ENCODE data around the gene PPBP. TPM values are rescaled to one million over a fixed set of nuclear protein-coding genes. Genes with fewer than 3 reads are reported as not detected.

Gene PPBP, protein sequence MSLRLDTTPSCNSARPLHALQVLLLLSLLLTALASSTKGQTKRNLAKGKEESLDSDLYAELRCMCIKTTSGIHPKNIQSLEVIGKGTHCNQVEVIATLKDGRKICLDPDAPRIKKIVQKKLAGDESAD
- 1 to 10 TPM in 1 of 4 donors, not detected in 3; 1.9 TPM for total RNA-seq

DNA sequence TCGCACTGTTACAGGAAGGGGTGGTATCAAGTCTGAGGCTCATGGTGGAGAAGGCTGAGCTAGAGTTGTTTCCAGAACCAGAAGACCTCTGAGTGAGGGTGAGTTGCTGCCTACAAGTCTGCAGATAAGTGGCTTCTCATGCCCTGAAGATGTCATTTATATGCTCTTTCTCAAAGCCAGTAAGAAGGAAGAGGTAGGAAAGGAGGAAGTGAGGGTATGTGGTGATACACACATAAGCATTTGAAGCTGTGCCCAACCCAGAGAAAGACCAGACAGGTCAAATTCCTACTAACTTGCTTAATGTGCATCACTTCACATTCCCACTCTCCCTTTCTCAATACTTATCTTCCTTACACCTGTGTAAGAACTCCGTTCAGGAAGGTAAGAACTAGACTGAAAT lies at the start of gene PPBP:
Gene PPBP, minus strand, starts transcription at position 130 of the 400 bp plus-strand sequence. Its CDS starts 87 bp downstream, at position 43.
- TF ChIP-seq, protein P1, sequence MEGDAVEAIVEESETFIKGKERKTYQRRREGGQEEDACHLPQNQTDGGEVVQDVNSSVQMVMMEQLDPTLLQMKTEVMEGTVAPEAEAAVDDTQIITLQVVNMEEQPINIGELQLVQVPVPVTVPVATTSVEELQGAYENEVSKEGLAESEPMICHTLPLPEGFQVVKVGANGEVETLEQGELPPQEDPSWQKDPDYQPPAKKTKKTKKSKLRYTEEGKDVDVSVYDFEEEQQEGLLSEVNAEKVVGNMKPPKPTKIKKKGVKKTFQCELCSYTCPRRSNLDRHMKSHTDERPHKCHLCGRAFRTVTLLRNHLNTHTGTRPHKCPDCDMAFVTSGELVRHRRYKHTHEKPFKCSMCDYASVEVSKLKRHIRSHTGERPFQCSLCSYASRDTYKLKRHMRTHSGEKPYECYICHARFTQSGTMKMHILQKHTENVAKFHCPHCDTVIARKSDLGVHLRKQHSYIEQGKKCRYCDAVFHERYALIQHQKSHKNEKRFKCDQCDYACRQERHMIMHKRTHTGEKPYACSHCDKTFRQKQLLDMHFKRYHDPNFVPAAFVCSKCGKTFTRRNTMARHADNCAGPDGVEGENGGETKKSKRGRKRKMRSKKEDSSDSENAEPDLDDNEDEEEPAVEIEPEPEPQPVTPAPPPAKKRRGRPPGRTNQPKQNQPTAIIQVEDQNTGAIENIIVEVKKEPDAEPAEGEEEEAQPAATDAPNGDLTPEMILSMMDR (IDR thresholded peaks at IDR 0.05), result no peak
- no peak for TF ChIP-seq POLR2A (IDR thresholded peaks at IDR 0.05)
- 57 to 64% methylated on average over 2 of the region's 2 CpGs for WGBS, 2 donors

DNA sequence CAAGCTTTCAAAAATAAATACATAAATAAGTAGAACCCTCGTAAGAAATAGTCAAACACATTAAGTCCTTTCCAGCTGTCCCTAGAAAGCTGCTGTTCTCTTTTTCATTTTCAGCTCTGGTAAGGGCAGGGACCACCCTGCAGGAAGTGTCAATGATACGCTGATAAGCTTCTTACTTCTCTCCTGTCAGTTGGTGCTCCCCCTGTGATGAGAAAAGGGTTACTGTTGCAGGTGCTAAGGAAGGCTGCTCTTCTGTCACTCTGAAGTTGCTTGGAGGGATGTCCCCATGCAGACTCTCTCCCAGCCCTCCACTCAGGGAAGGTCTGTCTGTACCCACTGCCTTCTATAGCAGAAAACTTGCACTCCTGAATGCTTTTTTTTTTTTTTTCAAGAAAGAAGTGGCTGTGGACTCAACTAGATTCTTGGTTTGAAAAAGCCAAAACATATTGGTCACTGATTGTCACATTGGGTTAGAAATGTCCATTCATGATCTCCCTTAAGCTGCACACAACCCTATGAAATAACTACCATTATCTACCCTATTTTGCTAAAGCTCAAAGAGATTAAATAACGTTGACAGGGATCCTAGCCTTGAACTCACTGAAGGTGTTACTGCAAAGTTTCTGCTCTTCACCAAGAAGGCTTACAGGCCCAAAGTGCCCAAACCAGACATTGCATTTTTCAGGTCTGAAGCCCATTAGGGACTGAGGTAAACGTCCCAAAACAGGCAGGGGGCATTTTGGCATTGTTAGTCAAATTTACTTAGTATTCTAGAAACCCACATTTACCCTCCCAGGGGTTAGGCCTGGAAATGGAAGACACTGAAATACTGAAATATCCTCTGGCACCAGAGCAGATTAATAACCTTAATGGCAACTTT lies 49.3 kb upstream of the PPBP start:
- 52 to 59% methylated on average over 4 of the region's 4 CpGs for WGBS, 2 donors
- H3K4me3 ChIP-seq (ENCODE audit: low read depth, poor library complexity, severe bottlenecking), result no peak overlapping the region
- TF ChIP-seq, protein P1 (IDR thresholded peaks at IDR 0.05), result no peak
- no peak for TF ChIP-seq POLR2A (IDR thresholded peaks at IDR 0.05)
- DNase-seq (ENCODE audit: low spot score in 2 of 2), result no peak
- intact Hi-C loops (cut with DNase I; ENCODE audit: low total_unique reads), result no loop called here

More for the DNA sequence above, at the start of gene PPBP:
- H3K4me3 ChIP-seq (ENCODE audit: low read depth, poor library complexity, severe bottlenecking), result no peak within 1 kb of the TSS
- no peak for DNase-seq (ENCODE audit: low spot score in 2 of 2)
- intact Hi-C loops (cut with DNase I; ENCODE audit: low total_unique reads), result no loop called here

DNA sequence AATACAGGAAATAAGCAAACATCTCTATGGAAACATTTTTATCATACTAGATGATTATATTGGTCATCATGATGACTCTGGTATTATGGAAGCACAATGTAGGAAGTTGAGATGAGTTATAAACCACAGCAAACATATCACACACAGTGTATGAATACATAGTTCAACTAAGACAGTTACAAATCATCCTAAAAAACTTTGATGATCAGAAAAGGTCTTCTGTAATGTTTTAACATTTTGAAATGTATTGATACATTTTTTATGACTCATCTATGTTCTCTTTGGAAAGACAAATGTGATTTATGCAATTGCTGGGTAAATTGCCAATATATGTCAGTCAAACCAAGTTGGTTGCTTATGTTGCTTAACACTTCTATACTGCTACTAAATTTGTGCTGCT lies 45.7 kb upstream of the PPBP start:
- no peak overlapping the region for H3K4me3 ChIP-seq (ENCODE audit: low read depth, poor library complexity, severe bottlenecking)
- TF ChIP-seq, protein P1 (IDR thresholded peaks at IDR 0.05), result no peak
- TF ChIP-seq POLR2A (IDR thresholded peaks at IDR 0.05), result no peak
- intact Hi-C loops (cut with DNase I; ENCODE audit: low total_unique reads), result no loop called here
- DNase-seq (ENCODE audit: low spot score in 2 of 2), result no peak

DNA sequence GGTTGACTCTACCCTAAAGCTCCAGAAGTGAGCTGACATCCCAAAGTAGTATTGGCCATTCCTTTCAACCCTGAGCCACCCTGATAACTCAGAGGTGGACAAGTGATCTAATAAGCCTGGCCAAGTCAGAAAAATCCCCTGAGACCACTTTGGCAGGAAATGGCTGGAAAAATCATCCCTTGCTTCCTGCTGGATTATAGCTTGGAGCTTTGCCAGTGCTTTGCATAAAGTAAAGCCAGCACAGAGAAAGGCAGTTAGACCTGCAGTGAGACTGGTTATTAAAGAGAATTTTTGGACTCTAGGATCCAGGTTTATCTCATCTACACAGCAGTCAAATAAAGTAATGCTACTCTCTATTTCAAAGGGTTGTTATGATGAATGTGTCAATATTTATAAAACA lies 44.1 kb upstream of the PPBP start:
- intact Hi-C loops (cut with DNase I; ENCODE audit: low total_unique reads), result no loop called here
- no peak for DNase-seq (ENCODE audit: low spot score in 2 of 2)
- no peak overlapping the region for H3K4me3 ChIP-seq (ENCODE audit: low read depth, poor library complexity, severe bottlenecking)
- TF ChIP-seq, protein P1 (IDR thresholded peaks at IDR 0.05), result no peak
- TF ChIP-seq POLR2A (IDR thresholded peaks at IDR 0.05), result no peak

DNA sequence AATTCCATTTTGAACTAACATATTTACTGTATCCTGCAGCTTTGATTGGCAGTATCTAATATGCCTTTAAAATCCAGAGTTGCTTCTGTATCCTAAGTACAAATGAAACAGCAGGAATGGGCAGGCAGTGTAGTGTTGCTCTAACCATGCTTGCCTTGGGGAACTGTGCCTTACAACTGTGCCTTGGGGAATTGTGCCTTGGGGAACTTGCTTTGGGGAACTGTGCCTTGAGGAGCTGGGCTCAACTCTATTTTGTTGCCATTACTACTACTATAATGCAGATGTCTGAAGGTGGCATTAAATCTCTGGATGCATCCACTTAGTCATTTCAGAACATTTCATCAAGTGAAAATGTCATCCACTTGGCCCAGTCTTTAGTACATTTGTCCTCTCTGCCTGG lies 43.6 kb upstream of the PPBP start:
- intact Hi-C loops (cut with DNase I; ENCODE audit: low total_unique reads), result no loop called here
- no peak for DNase-seq (ENCODE audit: low spot score in 2 of 2)
- no peak overlapping the region for H3K4me3 ChIP-seq (ENCODE audit: low read depth, poor library complexity, severe bottlenecking)
- TF ChIP-seq POLR2A (IDR thresholded peaks at IDR 0.05), result no peak
- TF ChIP-seq, protein P1 (IDR thresholded peaks at IDR 0.05), result no peak

Data from lower leg skin (tissue), 4 donors.